MG63 (cell line): ENCODE measurements around the gene EFNB2. TPM values are rescaled to one million over a fixed set of nuclear protein-coding genes. Genes with fewer than 3 reads are reported as not detected.

ENCODE experiments used
- DNase-seq: peaks from one replicate; pipeline ENCODE4 v3.0.0-alpha.2; 2020
- H3K27me3 ChIP-seq: fragments of 250-450 bp; sonication (Bioruptor Pico); 2 replicates; pipeline ENCODE4 v1.5.1; 2020; ENCODE audit warnings: mild to moderate bottlenecking, moderate library complexity
- H3K36me3 ChIP-seq: fragments of 250-450 bp; sonication (Bioruptor Pico); 2 replicates; pipeline ENCODE4 v1.5.1; 2020; ENCODE audit warnings: mild to moderate bottlenecking, moderate library complexity
- H3K4me3 ChIP-seq: fragments of 250-450 bp; sonication (Bioruptor Pico); 2 replicates; pipeline ENCODE4 v1.5.1; 2020; ENCODE audit warnings: mild to moderate bottlenecking, moderate library complexity
- H3K9me3 ChIP-seq: fragments of 250-450 bp; sonication (Bioruptor Pico); 2 replicates; pipeline ENCODE4 v1.5.1; 2020; ENCODE audit warnings: mild to moderate bottlenecking, moderate library complexity
- total RNA-seq: library from RNA; depleted of rRNA; stranded (reverse); fragments of >200 nt; shearing (Covaris generic); gene quantifications from 2 replicates; pipeline ENCODE4 v1.2.3, GENCODE V29; 2014; ENCODE audit warnings: low replicate concordance

The EFNB2 gene
- total RNA-seq, 1 experiment from 2014 or later = 2.3 TPM

- Histone ChIP-seq H3K9me3 (no peaks in the 10 kb centered on the region), H3K27me3 (no peaks in the 10 kb centered on the region), H3K36me3 (no peaks in the 10 kb centered on the region), H3K4me3 (no peak overlapping the region)
- no peak for DNase-seq
These were observed 53.5 kb downstream of the EFNB2 start for GRCh38 chr13:106481919-106482318.

- Histone ChIP-seq H3K27me3 (no peaks in the 10 kb centered on the region), H3K9me3 (no peaks in the 10 kb centered on the region), H3K4me3 (no peak overlapping the region), H3K36me3 (no peaks in the 10 kb centered on the region)
- DNase-seq = no peak
These were observed 55.0 kb downstream of the EFNB2 start for GRCh38 chr13:106480351-106480910.

DNA sequence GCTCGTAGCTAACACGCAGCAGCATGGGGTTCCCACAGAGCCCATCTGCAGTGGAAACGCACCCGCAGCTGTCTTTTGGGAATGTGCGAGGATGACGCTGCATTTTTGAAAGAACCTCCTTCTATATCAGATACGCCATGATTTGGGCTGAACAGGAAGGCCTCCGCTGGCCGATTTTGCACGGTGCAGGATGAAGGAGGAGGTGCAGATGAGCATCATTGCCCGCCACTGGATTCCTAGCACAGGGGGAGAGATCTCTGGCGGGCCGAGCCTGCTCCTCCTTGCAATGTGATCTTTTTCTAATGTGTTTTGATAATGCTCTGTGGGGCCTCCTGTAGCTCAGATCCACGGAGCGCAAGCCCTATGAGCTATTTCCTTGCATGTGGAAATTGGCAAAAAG, 55.5 kb downstream of the EFNB2 start:
- no peaks in the 10 kb centered on the region for H3K9me3 ChIP-seq
- no peak for DNase-seq
- no peaks in the 10 kb centered on the region for H3K36me3 ChIP-seq
- H3K4me3 ChIP-seq = no peak overlapping the region
- no peaks in the 10 kb centered on the region for H3K27me3 ChIP-seq

DNA sequence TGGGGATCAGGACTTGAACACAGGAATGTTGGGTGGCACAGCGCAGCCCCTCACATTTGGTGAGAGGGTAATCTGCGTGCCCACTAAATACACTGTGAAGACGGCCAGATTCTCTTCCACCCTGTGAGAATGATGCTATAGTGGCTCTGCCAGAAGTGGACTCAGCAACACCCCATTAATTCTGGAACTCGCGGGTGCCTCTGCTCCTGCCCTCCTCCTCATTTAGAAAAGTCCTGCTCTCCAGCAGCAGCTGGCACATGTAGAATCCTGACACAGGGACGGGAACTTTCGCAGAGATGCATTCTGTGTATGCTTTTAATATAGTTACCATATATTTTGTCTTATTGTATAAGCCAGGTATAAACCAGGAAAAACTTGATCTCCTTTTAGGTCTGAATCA, 57.3 kb downstream of the EFNB2 start:
- no peaks in the 10 kb centered on the region for H3K36me3 ChIP-seq
- H3K4me3 ChIP-seq = no peak overlapping the region
- H3K9me3 ChIP-seq = no peaks in the 10 kb centered on the region
- DNase-seq = no peak
- no peaks in the 10 kb centered on the region for H3K27me3 ChIP-seq

DNA sequence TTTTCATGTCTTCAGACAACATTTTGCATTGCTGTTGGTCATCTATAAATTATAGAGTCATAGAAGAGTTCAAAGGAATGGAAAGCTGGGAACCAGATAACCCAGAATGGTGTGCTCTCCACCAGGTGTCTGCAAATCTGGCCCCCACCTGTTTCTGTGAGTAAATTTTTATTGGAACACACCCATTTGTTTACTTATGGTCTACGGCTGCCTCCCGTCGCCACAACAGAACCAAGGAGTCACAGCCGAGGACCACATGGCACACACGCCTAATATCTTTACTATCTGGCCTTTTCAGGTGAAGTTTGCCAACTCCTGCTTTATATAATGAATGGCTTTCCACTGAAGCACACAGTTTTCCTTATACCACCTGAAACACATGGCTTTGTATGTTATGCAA, 58.2 kb downstream of the EFNB2 start:
- Histone ChIP-seq H3K9me3 (no peaks in the 10 kb centered on the region), H3K27me3 (no peaks in the 10 kb centered on the region)

DNA sequence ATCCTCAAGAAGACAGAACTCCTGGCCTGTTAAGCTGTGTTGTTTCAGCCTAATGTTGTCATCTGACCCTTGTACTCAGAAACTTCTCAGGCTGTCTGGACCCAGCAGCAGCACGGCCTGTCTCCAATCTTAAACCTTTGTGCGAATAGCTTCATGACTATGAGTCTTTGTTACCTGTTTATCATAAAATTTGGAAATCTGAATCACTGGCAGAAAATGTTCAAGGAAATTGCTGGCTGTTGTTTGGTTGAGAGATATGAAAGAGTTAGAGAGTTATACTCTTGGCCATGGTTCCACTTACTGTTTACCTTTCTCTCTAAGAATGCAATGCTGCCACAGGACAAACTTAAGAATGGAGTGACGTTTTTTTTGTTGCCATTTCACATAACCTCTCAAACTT, 59.6 kb downstream of the EFNB2 start:
- Histone ChIP-seq H3K27me3 (no peaks in the 10 kb centered on the region), H3K9me3 (no peaks in the 10 kb centered on the region), H3K36me3 (no peaks in the 10 kb centered on the region), H3K4me3 (no peak overlapping the region)
- DNase-seq = no peak

More for the DNA sequence above, 58.2 kb downstream of the EFNB2 start:
- H3K4me3 ChIP-seq = no peak overlapping the region
- H3K36me3 ChIP-seq = no peaks in the 10 kb centered on the region
- no peak for DNase-seq

DNA sequence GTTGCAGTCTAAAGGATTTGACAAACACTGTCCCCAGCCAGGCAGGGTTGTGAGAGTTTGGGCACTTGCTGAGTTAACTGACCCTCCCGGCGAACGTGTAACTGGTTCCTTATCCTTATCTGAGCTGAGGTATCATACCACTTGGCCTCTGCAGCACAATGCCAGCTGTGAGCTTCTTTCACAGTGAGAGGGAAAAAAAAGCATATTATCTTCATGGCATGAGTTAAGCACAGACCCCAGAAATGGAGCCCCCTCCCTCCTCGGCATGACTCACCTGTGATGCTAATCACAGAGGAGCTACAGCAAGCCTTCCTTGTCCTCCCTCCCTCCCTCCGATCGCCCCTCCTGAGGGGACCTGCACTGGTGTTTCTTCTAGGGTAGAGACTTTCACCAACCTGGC, 60.5 kb downstream of the EFNB2 start:
- DNase-seq = no peak
- H3K27me3 ChIP-seq = no peaks in the 10 kb centered on the region
- no peaks in the 10 kb centered on the region for H3K9me3 ChIP-seq
- H3K36me3 ChIP-seq = no peaks in the 10 kb centered on the region
- H3K4me3 ChIP-seq = no peak overlapping the region

- H3K4me3 ChIP-seq = no peak overlapping the region
- H3K9me3 ChIP-seq = no peaks in the 10 kb centered on the region
- no peaks in the 10 kb centered on the region for H3K27me3 ChIP-seq
- no peaks in the 10 kb centered on the region for H3K36me3 ChIP-seq
- DNase-seq = no peak
These were observed 62.3 kb downstream of the EFNB2 start for GRCh38 chr13:106473154-106473553.

DNA sequence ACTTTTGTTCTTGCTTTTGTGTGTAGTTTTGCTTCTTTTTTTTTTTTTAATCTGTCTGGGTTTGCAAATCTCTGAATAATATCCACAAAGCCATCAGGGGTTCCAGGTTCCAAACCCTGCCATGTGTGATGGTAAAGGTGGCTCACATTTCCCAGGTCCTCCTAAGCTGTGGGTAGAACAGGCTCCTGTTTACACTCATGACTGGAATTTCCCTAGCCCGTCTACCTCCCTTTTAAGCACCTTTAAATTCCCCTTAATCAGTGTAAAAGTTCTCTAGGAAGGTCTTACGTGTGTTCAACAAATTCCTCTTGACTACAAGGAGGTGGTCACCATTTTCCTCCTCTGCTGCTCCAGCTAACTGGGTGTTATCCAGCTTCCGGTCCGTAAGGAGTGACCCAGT, 62.8 kb downstream of the EFNB2 start:
- DNase-seq = no peak
- H3K4me3 ChIP-seq = no peak overlapping the region
- no peaks in the 10 kb centered on the region for H3K36me3 ChIP-seq
- H3K27me3 ChIP-seq = no peaks in the 10 kb centered on the region
- H3K9me3 ChIP-seq = no peaks in the 10 kb centered on the region

- Histone ChIP-seq H3K9me3 (no peaks in the 10 kb centered on the region), H3K36me3 (no peaks in the 10 kb centered on the region), H3K27me3 (no peaks in the 10 kb centered on the region), H3K4me3 (peak overlapping the region; percentile 13; the same call in 1 of the 2 replicates)
- DNase-seq = peak; percentile 84
These were observed 63.4 kb downstream of the EFNB2 start for GRCh38 chr13:106471957-106472543.

DNA sequence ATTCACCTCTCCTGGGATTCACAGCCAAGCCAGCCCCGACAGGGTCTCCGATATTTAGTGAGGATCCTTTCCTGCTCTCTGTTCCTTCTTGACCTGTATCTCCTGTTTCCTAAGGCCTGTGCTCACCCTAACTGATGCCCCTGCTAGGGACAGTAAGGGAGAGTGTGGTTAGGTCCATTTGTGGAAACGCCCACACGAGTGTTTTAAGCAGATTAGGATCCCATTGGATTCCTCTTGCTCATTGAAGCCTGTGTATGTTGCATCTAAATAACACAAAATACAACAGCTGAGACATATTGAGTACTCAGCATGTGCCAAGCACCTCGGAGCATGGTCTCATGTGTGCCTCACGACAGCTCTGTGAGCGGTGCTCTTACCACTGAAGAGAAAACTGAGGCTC, 64.9 kb downstream of the EFNB2 start:
- Histone ChIP-seq H3K36me3 (no peaks in the 10 kb centered on the region), H3K27me3 (no peaks in the 10 kb centered on the region), H3K9me3 (no peaks in the 10 kb centered on the region), H3K4me3 (no peak overlapping the region)
- no peak for DNase-seq

DNA sequence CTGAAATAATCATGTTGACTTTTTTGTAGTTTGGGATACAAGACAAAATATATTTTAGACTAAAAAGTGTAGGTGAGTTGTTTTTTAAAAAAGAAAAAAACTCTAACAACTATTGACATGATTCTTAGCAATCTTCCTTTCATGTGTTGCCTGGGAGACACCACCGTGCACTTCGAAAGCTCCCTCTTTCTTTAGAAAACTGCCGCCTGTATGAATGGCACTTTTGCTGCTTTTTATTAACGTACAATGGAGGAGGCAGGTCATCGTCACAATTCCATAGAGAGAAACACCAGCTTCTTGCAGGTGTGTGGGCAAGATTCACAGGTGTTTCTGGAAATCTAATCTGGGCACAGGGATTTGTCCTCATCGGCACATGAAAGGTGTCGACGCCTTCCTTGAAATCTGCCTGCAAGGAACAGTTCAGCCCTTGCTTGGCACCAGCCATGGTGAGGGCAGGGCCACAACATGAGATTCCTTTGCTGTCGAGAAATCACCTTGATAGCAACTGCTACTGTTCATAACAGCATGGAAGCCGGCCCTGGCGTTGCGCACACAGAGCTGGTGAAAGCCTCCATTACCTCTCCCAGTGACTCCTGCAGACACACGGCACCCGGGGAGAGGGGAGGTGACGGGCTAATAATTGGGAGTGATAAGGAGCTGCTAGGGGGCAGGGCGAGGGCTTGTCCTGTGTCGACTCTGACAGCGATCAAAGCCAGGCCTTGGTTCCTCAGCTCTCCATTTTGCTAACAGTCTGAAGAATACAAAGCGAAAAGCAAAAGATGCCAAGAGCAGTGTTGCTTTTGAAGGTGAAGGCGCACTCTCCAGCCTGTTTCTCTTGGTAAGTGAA, 66.5 kb downstream of the EFNB2 start:
- no peaks in the 10 kb centered on the region for H3K9me3 ChIP-seq
- no peak overlapping the region for H3K4me3 ChIP-seq
- DNase-seq = no peak
- no peaks in the 10 kb centered on the region for H3K27me3 ChIP-seq
- H3K36me3 ChIP-seq = no peaks in the 10 kb centered on the region

DNA sequence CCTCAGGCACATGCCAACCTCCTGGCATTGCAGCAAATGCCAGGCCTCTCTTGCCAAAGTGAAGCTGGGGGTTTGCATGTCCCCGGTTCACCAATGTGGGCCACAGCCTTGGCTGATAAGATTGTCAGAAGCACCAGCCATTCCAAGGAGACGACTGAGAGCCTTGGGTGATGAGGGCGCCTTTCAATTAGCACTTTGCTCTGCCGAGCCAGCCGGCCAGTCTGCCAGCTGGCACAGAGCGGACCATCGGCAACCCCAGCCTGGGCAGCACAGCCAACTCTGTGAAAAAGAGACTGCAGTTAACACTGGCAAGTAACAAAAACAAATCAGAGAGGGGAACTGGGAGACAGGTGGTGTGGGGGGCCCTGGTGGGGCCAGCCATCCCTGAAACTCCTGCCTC, 67.3 kb downstream of the EFNB2 start:
- Histone ChIP-seq H3K4me3 (peak overlapping the region; percentile 19), H3K36me3 (no peaks in the 10 kb centered on the region), H3K27me3 (no peaks in the 10 kb centered on the region), H3K9me3 (no peaks in the 10 kb centered on the region)
- DNase-seq = peak; percentile 66

DNA sequence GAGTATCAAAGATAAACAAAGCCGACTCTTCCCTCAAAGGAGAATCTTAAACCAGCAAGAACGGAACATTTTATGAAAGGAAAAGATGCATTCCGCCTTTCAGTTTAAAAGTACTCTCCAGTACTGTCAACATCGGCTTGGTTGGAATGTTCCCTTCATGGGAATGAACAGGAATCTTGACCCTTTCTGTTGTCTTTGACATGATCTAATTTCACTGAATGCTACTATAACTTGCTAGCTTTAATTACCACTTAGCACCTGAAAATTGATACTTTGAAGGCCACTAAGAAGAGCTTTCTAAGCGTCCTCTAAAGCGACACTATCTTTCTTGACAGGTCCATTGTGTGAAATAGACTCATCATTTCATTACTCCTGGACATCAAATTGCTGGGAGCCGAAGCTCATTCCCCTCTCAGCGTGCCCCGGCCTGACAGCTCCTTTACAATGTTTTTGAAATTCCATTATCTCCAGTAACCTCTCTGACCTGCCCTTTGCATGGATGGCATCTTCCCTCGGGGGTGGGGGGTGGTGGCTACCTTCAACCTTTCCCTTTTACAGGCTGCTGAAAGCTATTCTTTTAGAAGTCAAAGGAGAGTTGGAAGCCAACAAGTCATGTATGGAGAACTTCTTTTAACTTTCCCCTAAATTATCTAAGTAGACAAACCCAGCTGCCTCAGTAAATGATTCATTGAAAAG, 67.9 kb downstream of the EFNB2 start:
- H3K4me3 ChIP-seq = no peak overlapping the region; the same call in none of the 2 replicates
- no peaks in the 10 kb centered on the region for H3K27me3 ChIP-seq
- H3K9me3 ChIP-seq = no peaks in the 10 kb centered on the region
- DNase-seq = no peak
- H3K36me3 ChIP-seq = no peaks in the 10 kb centered on the region

DNA sequence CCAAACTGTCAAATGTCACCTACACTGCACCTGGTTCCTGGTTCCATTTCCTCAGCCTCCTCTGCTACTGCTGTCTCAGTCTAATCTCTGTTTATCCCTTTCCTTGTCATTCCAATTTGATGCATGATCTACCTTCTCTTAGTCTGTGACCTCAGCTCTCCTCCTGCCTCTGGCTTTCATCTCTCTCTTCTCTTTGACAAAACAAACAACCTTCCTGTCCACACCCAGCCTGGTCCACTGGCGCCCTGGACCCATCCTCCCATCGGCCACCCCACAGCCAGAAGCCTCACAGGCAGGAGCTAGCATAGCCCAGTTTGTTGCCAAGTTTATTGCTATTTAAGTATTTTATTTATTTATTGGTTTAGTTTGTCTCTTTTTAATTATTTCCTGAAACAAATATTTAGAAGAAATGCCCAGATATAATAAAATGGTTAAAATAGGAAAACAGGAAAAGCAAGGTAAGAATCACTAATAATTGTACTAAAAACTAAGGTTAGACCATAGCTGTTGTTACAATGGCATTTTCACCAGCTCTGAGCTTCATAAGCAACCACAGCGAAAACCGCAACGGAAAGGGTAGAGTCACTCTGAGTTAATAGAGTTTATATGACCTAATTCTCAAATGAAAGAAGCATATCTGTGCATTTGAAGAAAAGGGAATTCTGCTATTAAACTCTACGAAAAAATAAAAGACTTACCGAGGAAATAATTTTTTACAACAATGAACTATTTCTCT, 68.6 kb downstream of the EFNB2 start:
- DNase-seq = peak; percentile 48
- no peaks in the 10 kb centered on the region for H3K36me3 ChIP-seq
- no peak overlapping the region for H3K4me3 ChIP-seq
- H3K9me3 ChIP-seq = no peaks in the 10 kb centered on the region
- no peaks in the 10 kb centered on the region for H3K27me3 ChIP-seq

- H3K9me3 ChIP-seq = no peaks in the 10 kb centered on the region
- no peak for DNase-seq
- H3K27me3 ChIP-seq = no peaks in the 10 kb centered on the region
- no peak overlapping the region for H3K4me3 ChIP-seq
- H3K36me3 ChIP-seq = no peaks in the 10 kb centered on the region
These were observed 71.4 kb downstream of the EFNB2 start for GRCh38 chr13:106464076-106464475.

DNA sequence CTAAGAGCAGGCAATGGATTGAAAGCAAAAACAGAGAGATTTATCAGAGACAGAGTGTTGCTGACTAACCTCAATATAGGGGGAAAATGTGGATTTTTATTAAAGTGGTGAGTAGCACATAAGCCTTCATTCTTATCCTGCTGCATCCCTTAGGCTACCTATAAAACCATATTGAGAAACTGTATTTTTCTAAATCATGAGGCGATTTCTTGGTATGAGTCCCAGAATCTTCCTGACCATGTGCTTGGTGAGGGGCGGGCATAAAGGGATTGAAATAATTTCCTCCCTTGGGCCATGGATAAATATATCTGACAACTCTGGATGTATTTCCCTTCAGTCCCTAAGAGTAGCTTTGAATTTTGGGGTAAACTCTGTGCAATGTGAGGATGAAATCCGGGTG, 72.8 kb downstream of the EFNB2 start:
- no peak for DNase-seq
- H3K9me3 ChIP-seq = no peaks in the 10 kb centered on the region
- no peak overlapping the region for H3K4me3 ChIP-seq
- H3K36me3 ChIP-seq = no peaks in the 10 kb centered on the region
- no peaks in the 10 kb centered on the region for H3K27me3 ChIP-seq
